ENCODE measurements around the gene RCAN1.
"Not testable (repeated sequence)": the region's sequence is repeated elsewhere in the genome, so short reads cannot be mapped to it uniquely, and the experiment has no call there.

The RCAN1 gene

DNA sequence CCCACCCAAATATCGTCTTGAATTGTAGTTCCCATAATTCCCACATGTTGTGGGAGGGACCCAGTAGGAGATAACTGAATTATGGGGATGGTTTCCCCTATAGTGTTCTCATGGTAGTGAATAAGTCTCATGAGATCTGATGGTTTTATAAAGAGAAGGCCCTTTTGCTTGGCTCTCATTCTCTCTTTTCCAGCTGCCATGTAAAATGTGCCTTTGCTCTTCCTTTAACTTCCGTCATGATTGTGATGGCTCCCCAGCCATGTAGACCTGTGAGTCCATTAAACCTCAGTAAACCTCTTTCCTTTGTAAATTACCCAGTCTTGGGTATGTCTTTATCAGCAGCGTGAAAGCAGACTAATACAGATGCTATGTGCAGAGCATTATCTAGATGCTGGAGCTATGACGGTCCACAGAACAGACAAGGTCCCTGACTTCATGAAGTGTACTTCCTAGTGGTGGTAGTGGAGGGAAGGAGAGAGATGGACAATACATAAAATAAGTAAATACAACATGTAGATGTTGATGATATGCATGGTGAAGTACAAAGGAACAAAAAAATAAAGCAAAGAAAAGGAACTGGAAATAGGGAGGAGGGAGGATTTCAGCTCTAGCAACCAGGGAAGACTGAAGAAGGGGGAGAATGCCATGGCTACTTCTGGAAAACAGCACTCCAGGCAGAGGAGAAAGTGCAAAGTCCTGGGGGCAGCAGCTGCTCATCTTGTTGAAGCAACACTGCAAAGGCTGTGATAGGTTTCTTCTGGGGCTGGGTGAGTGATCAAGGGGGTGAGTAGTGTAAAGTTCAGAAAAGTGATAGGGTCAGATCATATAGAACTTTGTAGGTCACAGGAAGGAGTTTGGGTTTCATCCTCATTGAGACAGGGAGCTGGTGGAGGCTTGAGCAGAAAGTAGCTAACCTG, 6.8 kb upstream of the RCAN1 start:
- no peak for DNase-seq (ENCODE audit: low read depth)

DNA sequence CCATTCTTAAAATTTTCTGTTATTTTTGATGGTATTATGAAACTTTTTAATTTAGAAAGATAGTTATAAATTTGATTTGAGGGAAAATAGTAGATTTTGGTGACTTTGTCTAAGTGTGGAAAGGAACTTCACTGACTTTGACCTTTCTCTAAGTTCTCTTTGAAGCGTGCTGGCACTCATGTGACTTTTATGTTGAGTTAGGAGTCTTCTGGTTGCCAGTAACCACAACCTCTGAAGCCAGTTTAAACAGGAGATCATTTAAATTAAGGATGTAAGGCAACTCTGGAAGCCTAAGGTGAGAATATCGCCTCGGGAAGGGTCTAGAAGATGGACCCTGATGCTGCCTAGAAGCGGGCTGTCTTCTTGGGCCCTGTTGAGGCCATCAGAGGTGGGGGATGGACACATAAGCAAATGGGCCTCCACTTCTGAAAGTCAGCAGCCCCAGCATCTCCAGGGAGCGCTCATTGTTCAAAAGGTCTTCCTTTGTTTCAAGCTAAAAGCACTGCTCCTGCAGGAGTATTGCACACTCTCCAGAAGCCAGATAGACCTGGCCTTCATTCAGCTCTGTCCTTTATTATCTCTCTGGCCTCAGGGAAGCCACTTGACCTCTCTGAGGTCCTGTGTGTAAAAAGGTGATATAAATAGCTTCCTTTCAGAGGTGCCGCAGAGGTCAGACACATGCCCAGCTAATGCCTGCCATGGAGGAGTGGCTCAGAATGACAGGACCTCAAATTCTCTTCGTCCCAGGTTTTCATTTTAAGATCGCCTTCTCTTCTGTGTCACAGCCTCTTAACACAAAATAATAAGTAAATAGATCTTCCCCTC, 5.1 kb upstream of the RCAN1 start:
- DNase-seq (ENCODE audit: low read depth) = no peak

DNA sequence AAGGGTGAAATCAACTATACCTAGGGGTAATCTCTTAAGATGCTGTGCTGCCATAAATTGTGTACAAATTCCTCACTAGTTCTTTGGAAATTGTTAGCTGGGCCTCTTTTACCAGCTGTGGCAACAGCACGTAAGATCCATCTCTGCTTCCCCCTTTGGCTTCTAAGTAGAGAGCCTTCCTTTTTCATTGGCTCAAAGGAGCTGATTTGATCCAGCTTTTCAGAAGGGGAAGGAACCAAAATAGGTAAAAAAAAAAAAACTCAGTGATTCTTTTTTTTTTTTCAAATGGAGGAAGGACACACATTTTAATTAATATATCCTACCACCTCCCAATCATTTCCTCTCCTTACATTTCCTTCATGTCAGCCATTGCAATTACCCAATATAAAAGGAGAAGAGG, 4.0 kb upstream of the RCAN1 start:
- DNase-seq (ENCODE audit: low read depth) = no peak

DNA sequence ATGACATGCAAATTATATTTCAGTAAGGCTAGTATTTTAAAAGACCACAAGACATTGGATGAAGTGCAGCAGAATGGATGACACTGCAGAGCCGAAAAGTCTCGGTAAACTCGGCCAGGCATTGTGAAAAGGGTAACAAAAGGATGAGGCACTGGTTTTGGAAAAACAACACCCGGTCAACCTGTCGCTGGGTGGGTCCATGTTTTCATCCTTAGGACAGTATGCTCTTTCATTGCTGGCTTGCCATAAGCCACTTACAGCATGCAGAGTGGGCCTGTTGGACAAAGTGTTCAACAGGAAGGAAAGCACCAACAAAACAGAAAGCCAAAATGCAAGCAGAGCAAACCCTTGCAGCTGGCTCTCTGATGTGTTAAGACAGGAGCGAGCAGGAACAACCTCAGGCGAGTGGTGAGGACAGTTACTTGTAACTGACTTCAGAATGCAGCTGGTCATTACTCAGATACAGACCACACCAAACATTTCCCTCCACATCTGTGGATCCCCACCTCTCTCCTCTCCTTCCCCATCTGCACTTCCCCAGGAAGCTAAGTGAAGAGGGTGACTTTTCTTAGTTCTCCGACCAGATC, 2.9 kb upstream of the RCAN1 start:
- DNase-seq (ENCODE audit: low read depth) = no peak

GRCh38 chr21:34615487-34615814, 538 bp upstream of the RCAN1 start:
- no peak for DNase-seq (ENCODE audit: low read depth)

DNA sequence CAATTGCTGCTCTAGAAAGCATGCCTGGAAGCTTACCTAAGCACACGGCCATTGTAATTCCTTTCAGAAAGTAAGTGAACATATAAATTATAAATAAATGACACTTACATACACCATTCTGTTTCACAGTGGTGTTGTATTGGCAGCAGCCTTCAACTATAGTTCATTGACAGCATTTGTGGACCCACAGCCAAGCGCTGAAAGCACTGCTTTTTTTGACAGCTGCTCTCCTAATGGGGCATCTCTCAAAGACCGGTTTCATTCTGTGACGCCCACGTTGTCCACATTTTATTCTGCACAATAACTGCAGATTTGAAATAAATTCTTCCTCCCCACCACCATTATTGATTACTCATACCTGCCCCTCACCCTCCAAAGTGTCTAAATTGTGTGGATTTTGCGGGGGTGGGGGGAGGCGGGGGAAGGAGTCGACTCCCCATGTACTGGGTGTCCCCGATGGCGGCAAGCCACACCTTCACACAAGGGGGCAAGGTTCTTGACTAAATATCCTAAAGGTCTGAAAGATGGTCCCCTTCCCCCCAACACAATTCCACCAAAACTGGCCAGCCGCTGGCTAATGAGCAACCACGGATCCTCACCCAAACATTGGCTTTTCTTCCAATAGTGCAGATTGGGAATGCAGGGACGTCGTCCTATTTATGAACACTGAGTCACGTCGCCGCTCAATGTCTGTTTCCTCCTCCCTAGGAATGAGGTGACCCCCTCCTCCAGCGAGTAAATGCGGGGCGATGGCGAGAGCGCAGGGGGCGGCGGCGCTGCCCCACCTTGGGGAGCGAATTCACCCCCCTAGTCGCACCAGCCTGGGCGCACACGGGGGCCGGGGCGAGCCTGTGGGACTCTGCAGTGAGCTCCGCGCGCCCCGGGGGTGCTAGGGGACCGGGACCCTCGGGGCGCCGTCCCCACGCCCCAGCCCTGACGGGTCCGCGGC, 960 bp downstream of the RCAN1 start:
- DNase-seq (ENCODE audit: low read depth) = no peak

DNA sequence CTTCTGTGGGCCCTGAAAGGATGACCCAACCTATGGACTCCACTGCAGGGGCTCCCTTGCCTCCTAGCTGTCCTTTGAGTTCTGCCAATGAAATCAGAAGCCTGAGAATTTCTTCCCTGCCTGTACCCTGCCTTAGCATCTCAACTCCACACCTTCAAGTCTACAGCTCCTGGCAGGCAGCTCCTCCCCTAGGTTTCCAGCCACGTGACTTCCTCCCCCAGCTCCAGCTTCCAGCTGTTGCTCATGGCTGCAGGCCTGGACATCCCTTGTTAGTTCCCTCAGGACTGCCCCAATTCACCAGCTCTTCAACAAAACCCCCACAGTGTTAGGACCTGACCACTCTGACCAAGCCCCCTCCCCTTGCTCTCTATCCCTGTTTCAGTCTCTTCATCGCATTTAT, 2.4 kb downstream of the RCAN1 start:
- no peak for DNase-seq (ENCODE audit: low read depth)

DNA sequence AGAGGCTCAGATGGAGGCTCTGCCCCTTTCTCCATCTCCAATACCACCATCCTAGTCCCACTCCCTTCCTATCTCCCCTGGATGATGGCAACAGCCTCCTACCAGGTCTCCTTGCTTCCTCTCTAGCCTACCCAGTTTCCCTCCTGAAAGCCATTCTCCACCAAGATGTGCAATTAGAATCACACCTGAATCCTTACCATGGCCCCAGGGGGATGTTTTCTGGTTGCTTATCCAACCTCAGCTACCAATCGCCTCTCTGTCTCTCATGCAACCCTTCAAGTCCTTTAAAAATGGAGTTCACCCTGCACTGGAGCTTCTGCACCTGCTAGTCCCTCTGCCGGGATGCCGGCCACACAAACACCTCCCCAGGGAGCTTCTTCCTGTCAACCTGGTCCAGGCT, 2.9 kb downstream of the RCAN1 start:
- DNase-seq (ENCODE audit: low read depth) = no peak

DNA sequence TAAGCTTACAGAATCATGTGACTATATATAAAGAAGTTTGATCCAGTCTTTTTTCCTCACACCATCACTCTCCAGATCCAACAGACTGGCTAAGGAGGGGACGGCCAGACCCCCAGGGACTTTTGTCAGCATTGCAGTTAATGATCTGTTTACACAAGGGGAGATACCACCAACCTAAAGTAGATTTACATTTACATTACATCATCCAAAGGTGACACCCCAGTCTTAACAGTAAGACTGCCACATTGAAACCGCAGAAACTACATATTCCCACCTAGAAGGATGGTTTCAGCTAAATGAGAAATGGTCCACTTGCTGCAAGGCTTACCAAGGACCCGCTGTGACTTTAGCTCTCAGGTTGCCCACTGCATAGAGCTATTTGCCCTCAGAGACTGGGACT, 3.4 kb downstream of the RCAN1 start:
- DNase-seq (ENCODE audit: low read depth) = no peak

DNA sequence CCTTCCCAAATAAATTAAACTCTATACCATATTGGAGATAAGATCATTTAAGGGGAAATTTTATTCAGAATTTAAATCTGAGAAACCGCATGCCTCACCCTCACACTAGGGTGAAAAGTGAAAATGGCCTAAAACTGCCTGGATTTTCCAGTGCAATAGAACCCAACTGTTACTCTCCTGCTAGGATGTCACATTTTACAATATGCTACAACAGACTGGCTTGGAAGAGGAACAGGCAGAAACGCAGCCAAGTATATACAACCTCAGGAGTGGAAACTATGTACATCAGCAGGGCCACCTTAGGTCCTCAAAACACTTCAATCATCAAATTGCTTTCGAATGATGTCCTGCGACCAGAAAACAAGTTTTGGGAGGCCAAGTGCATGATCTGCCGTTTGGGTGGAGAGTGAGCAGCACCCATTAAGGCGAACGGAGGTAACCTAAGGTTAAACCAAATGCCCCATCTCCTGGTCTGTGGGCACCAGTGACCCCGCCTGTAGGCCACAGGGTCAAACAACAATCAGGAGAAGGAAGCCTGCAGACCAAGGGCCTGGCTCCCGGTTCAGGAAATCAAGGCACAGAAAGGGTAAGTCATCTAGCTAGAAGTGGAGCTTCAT, 4.9 kb downstream of the RCAN1 start:
- no peak for DNase-seq (ENCODE audit: low read depth)

DNA sequence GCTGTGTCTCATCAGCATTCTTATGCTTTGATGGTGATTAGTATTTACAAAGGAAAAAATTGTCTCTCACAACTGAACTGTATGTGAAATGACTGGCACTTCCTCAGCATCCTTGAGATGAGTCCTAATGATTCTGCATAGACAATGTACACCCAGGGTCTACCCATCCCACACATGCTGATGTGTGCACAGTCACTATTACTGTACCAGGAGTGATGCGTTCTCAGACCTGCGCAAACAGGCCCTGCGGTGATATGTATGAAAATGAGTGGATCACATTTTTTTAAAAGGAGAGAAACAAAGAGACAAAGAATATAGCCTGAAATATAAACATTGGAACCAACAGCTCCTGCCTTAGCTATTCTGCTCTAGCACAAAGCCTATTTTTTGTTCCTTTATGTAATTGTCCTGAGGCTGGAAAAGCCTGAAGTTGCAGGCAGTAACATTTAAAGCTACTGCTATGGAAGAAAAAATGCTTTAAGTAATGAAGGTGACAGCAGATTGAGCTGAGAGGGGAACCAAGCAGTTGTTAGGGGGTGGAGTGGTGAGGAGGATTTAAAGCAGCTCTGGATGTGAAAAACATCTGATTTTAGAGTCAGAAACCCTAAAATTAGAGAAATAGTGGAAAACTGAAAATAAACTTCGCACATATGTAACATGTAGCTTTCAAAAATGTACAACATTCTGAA, 5.5 kb downstream of the RCAN1 start:
- no peak for DNase-seq (ENCODE audit: low read depth)

DNA sequence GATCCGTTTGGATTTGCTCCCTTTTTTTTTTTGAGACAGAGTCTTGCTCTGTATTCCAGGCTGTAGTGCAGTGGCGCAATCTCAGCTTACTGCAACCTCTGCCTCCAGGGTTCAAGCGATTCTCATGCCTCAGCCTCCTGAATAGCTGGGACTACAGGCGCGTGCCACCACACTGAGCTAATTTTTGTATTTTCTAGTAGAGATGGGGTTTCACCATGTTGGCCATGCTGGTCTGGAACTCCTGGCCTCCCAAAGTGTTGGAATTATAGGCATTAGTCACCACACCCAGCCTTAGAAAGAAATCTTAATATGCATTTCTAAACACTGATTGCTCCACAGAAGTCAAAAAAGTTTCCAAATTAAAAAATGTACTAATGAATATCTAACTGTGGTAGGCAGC, 7.5 kb downstream of the RCAN1 start:
- DNase-seq (ENCODE audit: low read depth) = not testable (repeated sequence)

DNA sequence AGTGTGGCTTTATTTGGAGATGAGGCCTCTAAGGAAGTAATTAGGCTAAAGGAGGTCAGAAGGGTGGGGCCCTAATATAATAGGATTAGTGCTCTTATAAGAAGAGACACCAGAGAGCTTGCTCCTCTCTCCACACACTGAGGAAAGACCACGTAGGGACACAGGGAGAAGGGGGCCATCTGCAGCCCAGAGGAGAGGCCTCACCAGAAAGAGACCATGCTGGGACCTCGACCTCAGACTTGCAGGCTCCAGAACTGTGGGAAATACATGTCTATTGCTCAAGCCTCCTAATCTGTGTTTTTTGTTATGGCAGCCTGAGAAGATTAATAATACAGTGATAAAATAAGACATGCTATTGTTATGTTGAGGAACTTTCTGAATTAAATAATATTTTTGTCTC, 8.3 kb downstream of the RCAN1 start:
- DNase-seq (ENCODE audit: low read depth) = no peak

- DNase-seq (ENCODE audit: low read depth) = no peak
Measured at GRCh38 chr21:34606051-34606450, 8.9 kb downstream of the RCAN1 start.

DNA sequence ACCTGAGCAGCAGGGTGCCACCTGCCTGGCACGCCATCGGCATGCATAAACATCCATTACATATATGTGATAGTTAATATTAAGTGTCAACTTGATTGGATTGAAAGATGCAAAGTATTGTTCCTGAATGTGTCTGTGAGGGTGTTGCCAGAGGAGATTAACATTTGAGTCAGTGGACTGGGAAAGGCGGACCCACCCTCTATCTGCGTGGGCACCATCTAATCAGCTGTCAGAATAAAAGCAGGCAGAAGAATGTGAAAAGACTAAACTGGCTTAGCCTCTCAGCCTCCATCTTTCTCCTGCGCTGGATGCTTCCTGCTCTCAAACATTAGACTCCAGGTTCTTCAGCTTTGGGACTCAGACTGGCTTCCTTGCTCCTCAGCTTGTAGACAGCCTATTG, 10.0 kb downstream of the RCAN1 start:
- DNase-seq (ENCODE audit: low read depth) = not testable (repeated sequence)

DNA sequence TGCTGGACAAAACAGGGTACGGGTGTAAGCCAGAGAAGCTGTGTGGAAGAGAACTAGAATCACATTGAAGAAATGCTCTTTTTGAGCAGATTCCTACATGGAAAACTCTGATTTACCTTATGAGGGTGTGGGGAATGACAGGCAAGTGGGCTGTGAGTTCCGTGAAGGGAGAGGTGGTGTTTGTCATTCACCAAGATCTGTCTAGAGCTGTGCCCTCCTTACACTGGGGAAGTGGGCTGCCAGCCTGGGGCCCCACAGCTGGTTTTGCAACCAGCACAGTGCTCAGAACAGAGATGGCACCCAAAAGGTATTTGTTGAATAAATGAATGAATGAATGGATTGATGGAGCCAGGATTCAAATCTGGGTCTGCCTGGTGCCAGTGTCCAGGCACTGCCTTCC, 10.4 kb downstream of the RCAN1 start:
- no peak for DNase-seq (ENCODE audit: low read depth)

GRCh38 chr21:34603710-34604057, 11.2 kb downstream of the RCAN1 start:
- no peak for DNase-seq (ENCODE audit: low read depth)

GRCh38 chr21:34603002-34603709, 11.8 kb downstream of the RCAN1 start:
- DNase-seq (ENCODE audit: low read depth) = peak; percentile 50

DNA sequence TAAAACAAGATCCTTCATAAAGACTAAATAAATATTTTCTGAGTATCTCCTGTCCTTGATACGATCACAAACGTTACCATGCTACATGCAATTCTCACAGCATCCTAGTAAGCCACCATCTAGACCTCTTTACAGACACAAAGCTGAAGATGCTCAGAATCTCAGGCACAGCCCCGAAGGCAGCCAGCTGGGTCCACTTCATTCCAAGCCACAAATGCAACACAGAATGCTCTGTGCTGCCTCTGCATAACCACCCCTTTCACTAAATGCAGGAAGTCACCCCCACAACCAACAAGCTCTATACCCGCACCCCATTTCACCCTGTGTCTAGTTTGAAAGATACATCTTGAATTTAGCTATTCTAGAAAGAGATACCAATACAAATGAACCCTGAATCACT, 12.9 kb downstream of the RCAN1 start:
- no peak for DNase-seq (ENCODE audit: low read depth)

DNA sequence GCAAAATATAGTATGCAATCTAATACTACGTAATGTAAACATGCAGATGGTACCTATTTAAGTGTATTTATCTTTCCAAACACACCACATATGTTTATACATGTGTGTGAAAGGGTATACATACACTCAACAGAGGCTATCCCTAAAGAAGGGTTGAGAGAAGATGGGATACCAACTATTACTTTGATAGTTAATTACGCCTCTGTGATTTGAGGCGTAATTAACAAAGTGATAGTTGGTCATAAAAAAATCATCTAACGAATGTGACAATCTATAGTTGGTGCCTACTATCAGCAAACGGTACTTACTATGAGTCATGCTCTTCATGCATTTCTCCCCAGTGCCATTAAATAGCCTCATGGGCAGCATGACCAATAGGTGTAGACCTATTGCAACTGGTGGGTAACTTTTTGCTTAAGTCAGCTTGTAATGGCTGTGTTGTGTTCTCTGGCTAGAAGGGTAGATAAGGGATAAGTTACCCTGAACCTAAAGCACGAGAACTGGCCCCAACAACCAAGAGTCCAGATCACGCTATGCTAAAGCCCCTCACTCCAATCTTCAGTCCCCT, 15.3 kb downstream of the RCAN1 start:
- no peak for DNase-seq (ENCODE audit: low read depth)
